HG03342 (cell line): Measurements from ENCODE around the gene FOLR2.
"Not testable (repeated sequence)": the region's sequence is repeated elsewhere in the genome, so short reads cannot be mapped to it uniquely, and the experiment has no call there.

Source experiments
- ATAC-seq: cut with Tn5 transposase; IDR thresholded peaks from one replicate; pipeline ENCODE4 v1.9.1; 2021; ENCODE audit warnings: mild to moderate bottlenecking, moderate library complexity; ENCODE audit not compliant: unreplicated experiment

The FOLR2 gene

GRCh38 chr11:72204886-72205285, 11.7 kb upstream of the FOLR2 start:
- ATAC-seq: no peak

- not testable (repeated sequence) for ATAC-seq
Measured at GRCh38 chr11:72206794-72207193, 9.8 kb upstream of the FOLR2 start.

GRCh38 chr11:72208281-72208680, 8.3 kb upstream of the FOLR2 start:
- ATAC-seq: no peak

GRCh38 chr11:72209101-72209500, 7.5 kb upstream of the FOLR2 start:
- no peak for ATAC-seq

- no peak for ATAC-seq
Measured at GRCh38 chr11:72217841-72218240, 1.2 kb downstream of the FOLR2 start.

GRCh38 chr11:72218251-72218745, 1.7 kb downstream of the FOLR2 start:
- no peak for ATAC-seq

- ATAC-seq: no peak
Measured at GRCh38 chr11:72220696-72221363, 4.2 kb downstream of the FOLR2 start.

GRCh38 chr11:72221386-72222075, 4.9 kb downstream of the FOLR2 start:
- no peak for ATAC-seq

GRCh38 chr11:72222106-72222891, 5.7 kb downstream of the FOLR2 start:
- no peak for ATAC-seq

- ATAC-seq: peak; percentile 68
Measured at GRCh38 chr11:72222907-72223614, 6.5 kb downstream of the FOLR2 start.

GRCh38 chr11:72223615-72224563, 7.3 kb downstream of the FOLR2 start:
- ATAC-seq: peak; percentile 38

- no peak for ATAC-seq
Measured at GRCh38 chr11:72224564-72225410, 8.2 kb downstream of the FOLR2 start, which contains the start of gene INPPL1. Gene INPPL1, plus strand, starts transcription at chr11:72224767. Its CDS starts 218 bp downstream, at chr11:72224985.

GRCh38 chr11:72225411-72225951, 8.9 kb downstream of the FOLR2 start:
- no peak for ATAC-seq

GRCh38 chr11:72226701-72227100, 10.1 kb downstream of the FOLR2 start:
- no peak for ATAC-seq

GRCh38 chr11:72227316-72228228, 11.0 kb downstream of the FOLR2 start:
- ATAC-seq: no peak

GRCh38 chr11:72228229-72228843, 11.7 kb downstream of the FOLR2 start:
- no peak for ATAC-seq

GRCh38 chr11:72228844-72229231, 12.2 kb downstream of the FOLR2 start:
- no peak for ATAC-seq
